T1000 (cell line): Measurements from ENCODE around the gene MEGF11.

ENCODE experiments used
- DNase-seq: peaks from one replicate; lab custom pipeline; 2025; ENCODE audit warnings: mixed read lengths; lab: John Stamatoyannopoulos, UW

MEGF11 gene

GRCh38 chr15:66215811-66216210, 37.7 kb downstream of the MEGF11 start:
- DNase-seq = no peak

- no peak for DNase-seq
Observed at GRCh38 chr15:66214246-66214645, 39.3 kb downstream of the MEGF11 start.

DNA sequence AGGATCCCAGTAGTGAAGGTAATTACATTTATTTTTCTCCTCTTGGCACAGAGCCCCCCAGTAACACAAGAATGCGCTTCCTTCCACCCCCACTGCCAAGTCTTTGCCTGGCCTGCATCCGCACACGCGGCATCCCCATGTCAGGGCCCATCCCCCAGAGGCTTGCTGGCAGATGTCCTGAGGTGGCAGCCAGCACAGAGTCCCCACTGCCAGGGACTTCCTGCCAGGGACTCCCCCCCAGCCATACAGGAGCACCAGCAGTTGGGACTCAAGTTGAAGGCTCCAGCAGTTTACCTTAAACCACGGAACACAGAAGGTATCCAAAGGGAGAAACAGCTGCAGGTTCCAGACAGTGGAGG, 41.0 kb downstream of the MEGF11 start:
- no peak for DNase-seq

GRCh38 chr15:66211670-66212562, 41.6 kb downstream of the MEGF11 start:
- DNase-seq = no peak

DNA sequence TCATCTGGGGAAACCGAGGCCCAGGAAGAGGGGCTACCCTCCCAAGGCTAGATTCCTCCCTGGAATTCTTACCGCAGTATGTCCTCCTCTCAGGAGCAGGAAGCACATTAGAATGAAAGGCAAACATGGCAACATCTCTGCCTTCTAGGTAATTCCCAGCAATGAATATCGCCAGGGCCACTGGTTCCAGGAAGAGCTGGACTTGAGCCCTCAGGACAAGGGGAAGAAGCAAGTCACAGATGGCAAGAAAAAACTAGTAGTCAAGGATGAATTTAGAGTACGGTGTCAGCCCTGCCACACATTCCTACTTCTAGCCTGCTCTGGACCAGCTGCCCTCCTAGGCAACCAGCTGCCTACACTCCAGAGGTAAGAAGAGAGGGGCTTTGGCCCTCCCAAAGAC, 42.9 kb downstream of the MEGF11 start:
- DNase-seq = no peak

DNA sequence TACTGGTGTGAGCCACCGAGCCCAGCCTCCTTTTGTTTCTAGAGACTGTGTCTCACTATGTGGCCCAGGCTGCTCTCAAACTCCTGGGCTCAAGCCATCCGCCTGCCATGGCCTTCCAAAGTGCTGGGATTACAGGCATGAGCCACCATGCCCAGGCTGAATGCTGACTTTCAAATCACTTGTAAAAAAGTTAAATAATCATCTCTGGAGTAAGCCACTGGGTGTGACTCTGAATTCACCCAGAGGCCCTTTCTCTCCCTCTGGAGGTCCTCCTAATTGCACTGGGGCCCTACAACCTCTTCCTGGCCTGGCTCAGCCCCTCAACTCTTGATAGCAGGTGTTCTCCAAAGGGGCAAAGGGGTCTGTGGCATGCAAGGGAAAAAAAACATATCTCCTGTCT, 54.8 kb downstream of the MEGF11 start:
- DNase-seq = no peak

DNA sequence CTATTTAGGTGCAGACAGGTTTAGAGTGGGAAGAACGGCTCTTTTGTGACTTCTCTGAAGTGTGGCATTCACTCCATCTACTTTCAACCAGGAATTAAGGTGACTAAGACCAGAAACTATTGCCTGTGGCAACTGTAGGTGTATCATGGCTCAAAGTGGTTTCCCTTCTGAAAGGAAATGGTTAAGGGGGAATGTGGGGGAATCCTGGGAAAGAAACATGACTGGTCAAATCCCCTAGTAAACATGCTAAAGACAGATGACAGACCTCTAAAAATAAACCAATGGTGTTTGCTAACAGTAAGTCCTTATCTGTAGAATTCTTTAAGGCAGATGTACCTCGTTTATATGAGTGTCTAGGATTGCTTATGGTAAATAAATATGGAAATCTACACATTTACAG, 56.9 kb downstream of the MEGF11 start:
- no peak for DNase-seq

DNA sequence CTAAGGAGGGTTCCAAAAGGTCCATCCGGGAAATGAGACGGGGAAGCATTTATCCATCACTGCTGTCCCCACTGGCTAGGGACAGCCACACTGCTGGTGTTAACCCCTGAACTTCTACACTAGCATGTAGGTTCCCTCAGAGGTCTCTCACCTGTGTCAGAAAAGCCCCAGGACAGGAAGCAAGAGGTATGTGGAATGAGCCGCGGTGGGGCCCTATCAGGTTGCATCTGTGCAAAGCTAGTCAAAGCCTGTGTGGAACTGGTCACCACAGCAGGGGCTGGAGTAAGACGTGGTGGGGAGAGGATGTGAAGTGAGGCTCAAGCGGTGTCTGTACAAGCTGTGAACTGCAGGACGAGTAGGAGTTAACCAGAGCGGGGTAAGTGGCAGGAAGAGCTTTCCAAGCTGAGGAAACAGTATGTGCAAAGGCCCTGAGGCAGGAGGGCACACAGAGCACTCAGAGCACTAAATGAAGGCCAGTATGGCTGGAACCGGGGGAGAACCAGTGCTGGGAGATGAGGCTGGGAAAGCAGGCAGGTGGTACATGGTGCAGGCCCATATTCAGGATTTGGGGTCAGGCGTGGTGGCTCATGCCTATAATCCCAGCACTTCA, 57.8 kb downstream of the MEGF11 start:
- DNase-seq = no peak

GRCh38 chr15:66193066-66193465, 60.5 kb downstream of the MEGF11 start:
- no peak for DNase-seq

DNA sequence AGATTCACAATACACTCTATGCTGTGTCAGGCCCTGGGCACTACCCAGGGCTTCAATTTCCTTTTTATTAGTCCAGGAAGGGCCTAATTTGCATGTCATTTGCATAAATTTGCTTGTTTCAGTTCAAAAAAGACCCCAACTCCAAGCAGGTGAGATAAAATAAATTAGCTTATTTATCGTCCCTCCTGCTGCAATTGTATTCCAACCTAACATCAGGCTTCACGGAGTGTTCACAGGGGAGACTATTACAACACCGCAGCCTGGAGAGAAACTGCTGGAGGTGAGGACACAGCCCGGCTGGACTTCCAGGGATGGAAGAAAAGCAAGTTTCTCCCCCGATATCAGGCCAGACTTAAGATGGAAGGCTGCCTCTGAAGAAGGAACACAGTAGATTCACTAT, 62.8 kb downstream of the MEGF11 start:
- no peak for DNase-seq

DNA sequence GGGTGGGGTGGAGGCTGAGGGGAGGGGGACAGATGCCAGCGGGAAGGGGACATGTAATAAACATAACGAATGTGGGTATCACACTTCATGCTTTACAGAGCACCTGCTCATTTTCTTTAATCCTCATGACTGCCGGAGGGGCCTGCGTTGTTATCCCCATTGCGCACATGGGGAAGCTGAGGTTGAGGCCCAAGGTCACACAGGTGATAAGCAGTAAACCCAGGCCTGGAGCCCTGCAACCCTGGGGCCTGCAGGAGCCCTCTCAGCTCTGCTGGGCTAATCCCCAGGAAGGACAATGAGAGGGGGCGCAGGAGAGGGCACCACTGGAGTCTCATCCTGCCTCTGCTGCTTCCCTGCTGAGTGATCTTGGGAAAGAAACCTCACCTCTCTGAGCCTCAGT, 64.3 kb downstream of the MEGF11 start:
- DNase-seq = no peak

DNA sequence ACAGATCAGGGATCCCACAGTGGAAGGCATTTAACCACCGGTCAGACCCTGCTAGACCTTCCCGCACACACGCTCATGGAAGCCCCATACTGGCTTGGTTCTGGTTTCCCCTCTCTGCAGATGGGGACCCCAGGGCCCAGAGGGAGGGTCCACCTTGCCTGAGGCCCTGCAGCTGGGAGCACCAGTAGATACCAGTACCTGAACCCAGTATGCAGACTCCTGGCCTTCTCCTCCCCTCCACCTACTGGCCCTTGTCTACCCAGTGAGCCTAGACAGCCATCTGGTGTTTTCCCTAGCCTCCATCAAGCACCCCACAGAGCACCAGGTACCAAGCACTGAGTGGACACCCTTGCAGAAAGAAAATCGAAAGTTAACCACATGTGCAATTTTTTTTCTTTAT, 65.1 kb downstream of the MEGF11 start:
- DNase-seq = no peak

GRCh38 chr15:66187271-66187670, 66.3 kb downstream of the MEGF11 start:
- DNase-seq = no peak

DNA sequence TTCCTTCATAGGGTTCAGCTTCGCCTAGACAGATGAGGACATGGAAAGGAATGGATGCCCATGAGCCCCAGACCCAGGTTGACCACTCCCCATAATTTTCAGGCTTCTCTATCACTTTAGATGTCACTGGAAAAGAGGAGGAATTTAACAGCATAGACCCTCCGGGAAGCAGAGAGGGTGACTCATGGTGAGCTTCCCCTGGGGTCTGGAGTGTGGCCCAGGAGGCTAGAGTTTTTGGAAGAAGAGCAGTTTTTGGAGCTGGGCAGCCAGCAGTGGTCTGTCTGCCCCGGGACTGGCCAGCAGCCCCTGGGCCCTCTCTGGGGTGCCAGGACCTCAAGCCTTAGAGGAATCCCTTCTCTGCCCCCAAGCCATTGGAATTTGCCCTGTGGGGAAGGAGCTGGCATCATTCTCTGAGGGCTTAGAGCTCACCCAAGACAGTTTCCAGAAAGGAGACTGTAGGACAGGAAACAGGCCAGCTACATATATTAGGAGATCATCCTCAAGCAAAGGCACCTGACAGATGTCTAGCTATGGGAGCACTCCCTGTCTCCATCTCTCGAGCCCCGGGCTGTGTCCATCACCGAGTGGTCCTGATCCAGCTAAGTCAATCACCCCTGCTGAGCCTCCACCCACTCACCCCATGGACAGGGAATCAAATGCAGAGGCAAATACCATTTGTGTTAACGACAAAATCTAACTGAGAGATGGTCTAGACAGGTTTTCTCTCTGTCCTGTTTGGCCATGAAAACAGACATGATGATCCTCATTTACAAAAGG, 67.3 kb downstream of the MEGF11 start:
- no peak for DNase-seq

DNA sequence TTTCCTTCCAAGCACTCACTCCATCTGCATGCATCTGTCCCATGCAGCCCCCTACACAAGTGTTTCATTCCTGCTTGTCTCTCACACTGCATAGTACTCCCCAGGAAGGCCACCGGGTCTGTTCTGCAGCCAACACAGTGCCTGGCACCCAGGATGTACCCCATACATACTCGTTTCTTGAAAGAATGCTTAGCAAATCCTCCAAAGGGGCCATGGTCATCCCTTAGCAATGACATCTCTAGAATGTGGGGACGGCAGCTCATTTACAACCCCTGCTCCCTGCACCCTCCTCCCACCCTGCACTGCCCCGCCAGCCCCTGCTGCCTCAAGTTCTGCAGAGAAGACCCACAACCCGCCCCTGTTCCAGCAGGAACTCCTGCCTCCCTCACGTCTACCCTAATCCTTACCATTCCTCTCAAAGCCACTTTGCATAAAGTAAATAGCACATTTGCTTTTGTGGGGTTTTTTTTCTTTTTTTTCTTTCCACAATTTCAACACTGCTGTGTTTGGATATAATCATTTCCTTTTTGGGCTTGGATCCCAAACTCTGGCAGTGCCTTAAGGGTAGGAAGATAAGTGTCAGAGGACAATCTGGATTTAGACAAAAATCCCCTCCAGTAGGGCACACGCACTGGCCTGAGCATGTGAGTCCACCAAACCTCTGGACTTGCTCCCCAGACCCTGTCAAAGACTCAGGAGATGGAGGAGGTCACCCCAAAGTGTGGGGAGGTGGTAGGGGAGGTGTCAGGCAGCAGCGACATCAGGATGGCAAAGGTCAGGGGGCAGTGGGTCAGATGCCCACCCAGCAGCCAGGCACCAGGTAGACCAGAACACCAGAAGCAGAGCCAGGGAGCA, 68.4 kb downstream of the MEGF11 start:
- no peak for DNase-seq

DNA sequence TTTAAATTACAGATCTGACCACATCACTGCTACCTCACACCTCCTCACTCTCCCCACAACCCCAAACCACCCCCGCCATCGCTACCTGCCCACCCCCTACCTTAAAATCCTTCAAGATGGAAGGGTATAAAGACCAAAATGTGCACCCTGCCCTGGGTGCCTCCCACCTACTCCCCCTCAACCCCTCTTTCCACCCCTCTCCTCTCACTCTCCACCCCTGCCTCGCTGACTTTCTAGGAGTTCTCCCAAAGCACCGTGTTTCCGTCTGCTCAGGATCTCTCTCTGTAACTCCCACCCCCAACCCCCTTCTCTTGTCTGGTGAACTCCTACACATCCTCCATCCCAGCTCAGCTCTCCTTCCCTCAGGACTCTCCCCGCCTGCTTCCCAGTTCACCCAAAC, 69.1 kb downstream of the MEGF11 start:
- no peak for DNase-seq

DNA sequence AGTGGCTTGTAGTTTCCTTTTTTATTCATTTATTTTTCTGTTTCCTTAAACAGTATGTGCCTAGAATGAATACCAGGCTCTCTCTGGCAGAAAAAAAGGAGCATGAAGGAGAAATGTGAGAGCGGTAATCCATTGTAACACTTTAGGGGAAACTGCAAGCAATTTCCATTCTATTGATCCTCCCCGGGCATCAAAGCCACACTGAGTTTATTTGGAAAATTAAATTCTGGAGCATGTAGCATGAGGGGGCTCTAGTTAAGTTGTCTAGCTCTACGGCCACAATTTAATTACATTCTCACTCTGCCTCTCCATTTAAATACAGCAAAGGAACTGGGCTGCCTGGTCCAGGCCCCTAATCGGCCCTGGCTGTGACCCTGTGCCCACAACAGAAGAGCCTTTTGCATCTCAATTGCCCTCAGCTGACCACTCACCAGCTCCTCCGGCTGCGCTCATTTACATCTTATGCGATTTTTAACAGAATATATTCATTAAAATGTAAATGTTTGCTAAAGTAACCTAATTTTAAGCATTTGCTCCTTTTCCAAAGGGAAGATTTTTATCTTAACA, 72.9 kb downstream of the MEGF11 start:
- DNase-seq = no peak

GRCh38 chr15:66178531-66178910, 75.0 kb downstream of the MEGF11 start:
- no peak for DNase-seq

DNA sequence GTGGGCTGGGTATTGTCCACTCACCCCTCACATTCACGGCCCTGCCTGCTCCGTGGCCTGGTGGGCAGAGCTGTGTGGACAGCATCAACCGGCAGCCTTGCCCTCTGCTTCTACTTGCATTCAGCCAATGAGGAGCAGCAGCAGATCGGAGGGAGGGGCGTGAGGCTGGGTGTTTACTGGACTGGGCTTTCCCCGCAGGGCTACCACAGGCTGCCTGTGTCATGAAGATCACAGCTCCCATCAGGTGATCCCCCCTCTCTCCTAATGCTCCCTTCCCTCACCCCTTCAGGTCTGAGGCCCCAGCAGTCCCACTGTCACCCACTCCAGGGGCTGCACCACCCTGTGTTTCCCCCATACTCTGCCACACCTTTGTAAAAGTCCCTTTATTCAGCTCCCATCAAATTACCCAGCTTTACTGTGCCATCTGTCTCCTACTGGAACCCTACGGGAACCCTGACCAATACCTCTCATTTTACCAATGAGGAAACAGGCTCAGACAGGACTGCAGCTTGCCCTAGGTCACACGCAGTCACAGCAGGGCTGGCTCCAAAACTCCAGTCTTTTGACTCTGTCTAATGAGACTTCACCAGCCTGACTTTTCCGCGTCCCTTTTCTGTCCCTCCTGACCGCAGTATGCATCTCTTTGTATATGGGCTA, 81.1 kb downstream of the MEGF11 start:
- DNase-seq = no peak

DNA sequence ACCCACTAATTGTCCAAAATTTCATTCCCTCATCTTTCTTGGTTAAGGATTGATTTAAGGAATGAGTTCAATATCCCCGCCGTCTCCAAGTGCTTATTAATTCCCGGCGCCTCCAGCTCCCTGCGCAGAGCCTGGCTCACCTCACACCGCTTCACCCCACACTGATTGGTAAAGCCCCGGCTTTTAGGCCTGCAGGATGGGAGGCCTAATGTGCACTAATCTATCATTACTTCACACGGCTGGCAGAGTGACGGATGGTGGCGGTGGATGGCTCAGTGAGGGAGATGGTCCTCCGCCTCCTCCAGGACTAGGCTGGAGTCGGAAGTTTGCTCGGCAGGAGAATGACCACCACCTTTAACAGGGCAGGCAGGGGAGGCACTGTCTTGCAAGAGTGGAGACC, 81.7 kb downstream of the MEGF11 start:
- DNase-seq = no peak

GRCh38 chr15:66170716-66171115, 82.8 kb downstream of the MEGF11 start:
- DNase-seq = no peak
